HG03039 (cell line): ENCODE results near the gene MITF.

Source experiments
- ATAC-seq: cut with Tn5 transposase; IDR thresholded peaks from one replicate; pipeline ENCODE4 v1.9.1; 2021; ENCODE audit warnings: mild to moderate bottlenecking, moderate library complexity; ENCODE audit not compliant: unreplicated experiment

MITF gene

DNA sequence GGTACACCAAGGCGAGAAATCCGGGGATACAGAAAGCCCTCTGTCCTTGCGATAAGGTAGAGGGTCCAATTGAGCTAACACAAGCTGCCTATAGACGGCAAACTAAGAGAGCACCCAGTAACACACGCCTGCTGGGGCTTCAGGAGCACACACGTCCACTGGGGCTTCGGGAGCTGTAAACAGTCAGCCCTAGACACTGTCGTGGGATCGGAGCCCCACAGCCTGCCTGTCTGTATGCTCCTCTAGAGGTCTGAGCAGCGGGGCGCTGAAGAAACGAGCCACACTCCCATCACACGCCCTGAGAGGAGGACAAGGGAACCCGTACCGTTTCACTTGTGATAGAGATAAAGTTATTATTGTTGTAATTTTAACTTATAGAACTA is 260.8 kb downstream of the MITF start:
- ATAC-seq, result no peak

DNA sequence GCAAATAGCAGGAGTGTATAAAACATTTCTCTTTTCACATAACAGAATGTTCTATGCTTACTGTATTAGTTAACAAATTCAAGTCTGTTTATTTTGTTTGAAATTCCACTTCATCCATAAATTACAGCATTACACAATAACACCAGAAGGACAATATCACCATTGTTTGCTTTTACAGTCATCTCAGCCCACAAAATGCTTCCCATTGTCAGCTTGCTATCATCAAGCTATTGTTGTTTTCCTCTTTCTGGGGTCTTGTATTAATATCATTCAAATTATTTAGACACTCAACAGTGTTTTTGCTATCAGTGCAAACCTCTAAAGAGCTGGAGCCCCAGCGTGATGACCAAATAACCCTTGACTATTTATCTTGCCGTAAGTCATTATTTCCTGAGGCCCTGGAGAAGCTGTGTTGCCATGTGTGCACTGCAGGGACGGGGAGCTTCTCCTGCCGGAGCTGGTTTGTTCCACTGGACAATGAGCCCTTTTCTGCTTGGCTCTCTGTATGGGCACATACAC is 261.4 kb downstream of the MITF start:
- no peak for ATAC-seq

DNA sequence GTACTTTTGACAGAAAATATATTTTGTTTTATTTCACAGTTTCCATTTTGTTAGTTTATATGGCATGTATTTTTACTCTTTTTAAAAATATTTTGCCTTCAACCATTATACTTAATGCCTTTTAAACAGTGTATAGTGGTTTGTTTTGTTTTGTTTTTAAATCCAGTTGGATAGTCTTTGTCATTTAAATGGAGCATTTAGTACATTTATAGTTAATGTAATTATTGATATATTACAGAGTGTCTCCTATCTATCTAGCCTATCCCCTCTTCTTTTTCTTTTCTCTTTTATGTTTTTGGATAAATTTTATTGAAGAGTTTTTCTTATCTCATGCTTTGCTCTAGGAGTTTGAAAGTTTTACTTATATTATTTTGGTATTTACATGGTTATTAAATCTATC is 263.9 kb downstream of the MITF start:
- ATAC-seq, result no peak

DNA sequence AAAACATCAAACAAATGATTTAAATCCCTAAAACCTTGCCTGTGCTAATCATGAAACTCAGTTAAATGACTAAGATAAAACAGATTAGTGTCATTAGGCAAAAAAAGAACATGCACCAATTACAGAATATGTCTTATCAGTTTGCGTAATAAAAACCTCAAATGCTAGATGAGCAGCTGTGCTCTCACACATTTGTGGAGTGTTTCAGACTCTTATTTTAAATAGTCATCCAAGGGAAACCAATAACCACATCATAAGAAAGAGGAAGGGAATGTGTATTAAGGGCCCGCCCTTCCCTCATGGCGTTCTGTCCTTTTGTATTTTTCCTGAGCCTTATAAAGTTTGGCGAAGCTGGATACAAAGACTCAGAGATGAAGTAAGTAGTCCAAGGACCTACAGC is 266.8 kb downstream of the MITF start:
- ATAC-seq, result no peak

DNA sequence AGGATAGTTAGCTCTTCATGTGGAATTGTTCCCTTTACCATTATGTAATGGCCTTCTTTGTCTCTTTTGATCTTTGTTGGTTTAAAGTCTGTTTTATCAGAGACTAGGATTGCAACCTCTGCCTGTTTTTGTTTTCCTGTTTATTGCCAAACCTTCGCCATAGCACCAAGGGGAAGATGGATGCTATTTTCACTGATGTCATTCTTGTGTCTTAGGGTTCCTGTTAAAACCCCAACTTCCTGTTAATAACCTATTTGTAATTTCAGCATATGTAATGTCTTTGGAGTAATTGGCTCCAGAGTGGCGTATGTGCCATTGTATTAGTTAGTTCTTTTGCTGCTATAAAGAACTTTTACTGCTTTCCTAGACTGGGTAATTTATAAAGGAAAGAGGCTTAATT is 271.1 kb downstream of the MITF start:
- no peak for ATAC-seq

DNA sequence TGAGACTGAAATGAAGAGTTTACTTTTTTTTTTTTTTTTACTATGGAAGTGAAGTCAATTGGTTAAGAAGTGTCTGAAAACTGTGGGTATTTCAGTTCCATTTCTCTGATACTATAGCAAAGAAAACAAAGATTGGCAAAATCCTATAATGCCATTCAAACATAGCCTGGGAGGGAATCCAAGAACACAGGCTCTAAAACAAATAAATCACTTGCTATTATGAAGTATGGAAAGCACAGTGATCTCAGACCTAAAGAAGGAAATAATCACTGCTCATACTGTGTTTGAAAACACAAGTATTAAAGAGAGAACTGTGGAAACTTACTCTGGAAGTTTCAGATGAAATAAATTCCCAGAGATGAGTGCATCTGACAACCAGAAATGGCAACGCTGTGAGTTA is 272.3 kb downstream of the MITF start:
- ATAC-seq, result no peak
